ENCODE results near the gene C1QTNF6. TPM values are rescaled to one million over a fixed set of nuclear protein-coding genes. Genes with fewer than 3 reads are reported as not detected.

The C1QTNF6 gene
- total and polyA plus RNA-seq, 4 donors = 3.1 to 4.5 (median 4.0) TPM

DNA sequence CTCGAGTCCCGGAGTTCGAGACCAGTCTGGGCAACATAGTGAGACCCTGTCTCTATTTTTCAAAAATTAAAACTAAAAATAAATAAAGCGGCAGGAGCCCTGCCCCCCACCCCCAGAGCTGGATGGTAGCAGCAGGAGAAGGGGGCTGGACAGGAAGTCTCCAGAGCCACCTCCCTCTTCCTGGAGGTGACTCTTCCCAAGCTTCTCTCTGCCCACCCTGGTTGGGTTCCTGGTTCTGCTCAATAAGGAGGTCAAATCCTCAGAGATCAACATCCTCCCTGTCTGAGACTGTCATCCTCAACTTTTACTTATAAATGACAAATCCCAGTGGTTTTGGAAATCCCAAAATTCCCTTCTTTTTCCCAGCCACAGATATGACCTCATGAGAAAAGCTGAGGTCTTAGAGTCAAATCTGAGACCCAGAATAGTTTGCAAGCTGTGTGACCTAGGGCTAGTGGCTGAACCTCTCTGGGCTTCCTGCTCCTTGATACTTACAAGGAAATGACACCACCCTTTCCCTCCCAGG, 987 bp downstream of the C1QTNF6 start (continued):
- TF ChIP-seq, protein P1, sequence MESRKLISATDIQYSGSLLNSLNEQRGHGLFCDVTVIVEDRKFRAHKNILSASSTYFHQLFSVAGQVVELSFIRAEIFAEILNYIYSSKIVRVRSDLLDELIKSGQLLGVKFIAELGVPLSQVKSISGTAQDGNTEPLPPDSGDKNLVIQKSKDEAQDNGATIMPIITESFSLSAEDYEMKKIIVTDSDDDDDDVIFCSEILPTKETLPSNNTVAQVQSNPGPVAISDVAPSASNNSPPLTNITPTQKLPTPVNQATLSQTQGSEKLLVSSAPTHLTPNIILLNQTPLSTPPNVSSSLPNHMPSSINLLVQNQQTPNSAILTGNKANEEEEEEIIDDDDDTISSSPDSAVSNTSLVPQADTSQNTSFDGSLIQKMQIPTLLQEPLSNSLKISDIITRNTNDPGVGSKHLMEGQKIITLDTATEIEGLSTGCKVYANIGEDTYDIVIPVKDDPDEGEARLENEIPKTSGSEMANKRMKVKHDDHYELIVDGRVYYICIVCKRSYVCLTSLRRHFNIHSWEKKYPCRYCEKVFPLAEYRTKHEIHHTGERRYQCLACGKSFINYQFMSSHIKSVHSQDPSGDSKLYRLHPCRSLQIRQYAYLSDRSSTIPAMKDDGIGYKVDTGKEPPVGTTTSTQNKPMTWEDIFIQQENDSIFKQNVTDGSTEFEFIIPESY (IDR thresholded peaks at IDR 0.05) = no peak

DNA sequence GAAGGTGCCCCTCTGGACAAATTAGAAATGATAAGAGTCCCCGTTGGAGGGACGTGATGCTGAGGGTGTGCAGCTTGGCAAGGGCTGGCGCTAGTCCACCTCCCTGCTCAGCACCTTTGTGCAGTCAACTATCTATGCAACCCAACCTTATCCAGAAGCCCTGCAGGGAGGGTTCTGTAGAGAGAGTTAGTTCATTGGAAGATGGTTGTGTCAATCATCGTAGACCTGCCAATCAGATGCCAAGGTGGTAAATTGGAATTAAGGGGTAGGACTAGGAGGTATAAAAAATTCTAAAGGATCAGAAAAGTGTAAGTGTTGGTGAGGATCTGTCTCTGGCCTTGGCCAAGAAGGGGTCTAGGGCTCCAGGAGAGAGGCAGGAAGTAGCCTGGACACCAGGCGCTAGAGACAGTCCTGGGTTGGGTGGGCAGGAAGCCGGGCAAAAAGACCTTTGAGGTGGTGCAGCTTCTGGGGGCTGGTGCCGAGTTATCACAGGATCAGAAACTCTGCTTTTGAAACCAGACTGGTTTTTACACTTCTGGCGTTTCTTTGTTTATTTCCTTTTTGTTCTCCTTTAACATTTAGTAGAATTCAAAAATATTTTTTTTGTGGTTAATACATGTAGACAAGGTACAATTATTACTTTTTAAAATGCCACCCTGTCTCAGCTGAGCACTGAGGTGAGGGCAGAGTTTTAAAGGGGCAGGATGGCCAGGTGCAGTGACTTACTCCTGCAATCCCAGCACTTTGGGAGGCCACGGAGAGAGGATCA, 1.6 kb downstream of the C1QTNF6 start:
- DNase-seq (ENCODE audit: low spot score) = no peak
- 70% methylated on average over 9 of the region's 9 CpGs for WGBS
- peak overlapping the region; percentile 6 to 23 for H3K27ac ChIP-seq (ENCODE audit: low read depth in 1 of 2, low read length in 2 of 2)
- no peak overlapping the region for H3K9ac ChIP-seq (ENCODE audit: low read depth in 1 of 2, low read length in 2 of 2)
- H3K36me3 ChIP-seq (ENCODE audit: control insufficient read depth in 4 of 4, insufficient read depth in 3 of 4, low read depth in 1 of 4, low read length in 3 of 4) = peaks cover 0 to 4% (median 0%) of the 10 kb centered on the region in 4 donors
- peaks cover 4 to 15% (median 8%) of the 10 kb centered on the region in 4 donors for H3K4me1 ChIP-seq (ENCODE audit: control insufficient read depth in 4 of 4, insufficient read depth in 4 of 4, low read length in 3 of 4)
- no peaks in the 10 kb centered on the region for H3K9me3 ChIP-seq (ENCODE audit: control insufficient read depth in 4 of 4, low read length in 3 of 4)
- H3K27me3 ChIP-seq (ENCODE audit: control insufficient read depth in 4 of 4, insufficient read depth in 4 of 4, low read length in 3 of 4) = no peaks in the 10 kb centered on the region
- TF ChIP-seq, protein P1 (IDR thresholded peaks at IDR 0.05) = no peak
- TF ChIP-seq SP1 (IDR thresholded peaks at IDR 0.05) = peak; percentile 74
- no peak overlapping the region for H3K4me3 ChIP-seq (ENCODE audit: low read depth in 1 of 3, low read length in 3 of 3)

DNA sequence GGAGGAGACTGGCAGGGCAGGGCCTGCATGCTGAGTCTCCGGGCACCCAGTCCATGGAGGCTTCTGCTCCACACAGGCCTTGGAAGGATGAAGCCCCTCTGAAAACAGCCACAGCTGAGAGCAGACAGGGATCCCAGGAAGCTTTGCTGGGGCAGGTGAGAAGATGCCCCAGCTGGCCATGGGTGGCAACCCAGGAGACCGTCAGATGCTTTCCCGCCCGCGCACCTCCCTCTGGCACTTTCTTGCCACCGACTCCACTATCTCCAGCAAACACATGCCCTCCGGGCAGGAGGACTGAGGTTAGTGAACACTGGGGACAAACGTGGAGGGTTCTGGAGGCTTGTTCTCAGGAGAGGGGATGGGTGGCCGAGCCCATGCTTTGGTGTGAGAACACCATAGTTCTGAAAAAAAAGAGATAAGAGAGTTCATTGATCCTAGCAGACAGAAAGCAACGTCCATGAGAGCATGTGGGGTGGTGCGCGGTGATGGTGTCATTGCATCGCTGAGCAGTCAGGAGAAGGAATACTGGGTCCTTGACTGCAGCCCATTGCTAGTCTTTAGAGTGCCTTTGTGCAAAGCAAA, 2.3 kb downstream of the C1QTNF6 start:
- H3K4me1 ChIP-seq (ENCODE audit: control insufficient read depth in 4 of 4, insufficient read depth in 4 of 4, low read length in 3 of 4) = peaks cover 4 to 15% (median 8%) of the 10 kb centered on the region in 4 donors
- H3K36me3 ChIP-seq (ENCODE audit: control insufficient read depth in 4 of 4, insufficient read depth in 3 of 4, low read depth in 1 of 4, low read length in 3 of 4) = peaks cover 0 to 4% (median 0%) of the 10 kb centered on the region in 4 donors
- TF ChIP-seq, protein P1 (IDR thresholded peaks at IDR 0.05) = no peak
- TF ChIP-seq RXRA (IDR thresholded peaks at IDR 0.05) = peak; percentile 59 to 61
- no peak for DNase-seq (ENCODE audit: low spot score)
- no peak overlapping the region for H3K9ac ChIP-seq (ENCODE audit: low read depth in 1 of 2, low read length in 2 of 2)
- peak overlapping the region in 1 of 2 donors; percentile 6 for H3K27ac ChIP-seq (ENCODE audit: low read depth in 1 of 2, low read length in 2 of 2)
- H3K9me3 ChIP-seq (ENCODE audit: control insufficient read depth in 4 of 4, low read length in 3 of 4) = no peaks in the 10 kb centered on the region
- H3K27me3 ChIP-seq (ENCODE audit: control insufficient read depth in 4 of 4, insufficient read depth in 4 of 4, low read length in 3 of 4) = no peaks in the 10 kb centered on the region
- 70% methylated on average over 13 of the region's 13 CpGs for WGBS
- no peak overlapping the region for H3K4me3 ChIP-seq (ENCODE audit: low read depth in 1 of 3, low read length in 3 of 3)
